Caco-2 (cell line): Measurements from ENCODE around the gene DYNC1LI1. TPM values are rescaled to one million over a fixed set of nuclear protein-coding genes. Genes with fewer than 3 reads are reported as not detected.
A peak's percentile ranks its signal among the peaks of the same experiment; 100 is the strongest.

ENCODE experiments used
- BruUV-seq: library from RNA; stranded (reverse); fragments of 400-500 nt; replicated peaks from 2 replicates; lab custom pipeline; 2021; lab: Mats Ljungman, UMichigan
- CTCF ChIA-PET: fragments of 300-600 bp; sonication (Branson Sonifier 250); formaldehyde crosslinking; loops from one replicate; lab custom pipeline; 2022; ENCODE audit warnings: antibody characterized with exemption; lab: Charles Lee
- POLR2A ChIA-PET: fragments of 300-600 bp; sonication (Branson Sonifier 250); formaldehyde crosslinking; loops from one replicate; lab custom pipeline; 2022; ENCODE audit warnings: antibody characterized with exemption; lab: Charles Lee
- DNase-seq, 2 experiments: peaks; one replicate each; pipeline versions ENCODE4 v3.0.0 to v3.0.0-alpha.2; 2020 to 2022
- H3K27me3 ChIP-seq: replicated peaks from 2 replicates; pipeline ENCODE4 v1.6.0; 2011; ENCODE audit warnings: low read length; ENCODE audit not compliant: control insufficient read depth, insufficient read depth
- H3K36me3 ChIP-seq: 2 replicates; pipeline ENCODE4 v1.5.1; 2011; ENCODE audit warnings: low read length; ENCODE audit not compliant: control insufficient read depth, insufficient read depth
- H3K4me1 ChIP-seq: fragments of 250-450 bp; sonication (Bioruptor Pico); 2 replicates; pipeline ENCODE4 v1.5.1; 2020; ENCODE audit warnings: mild to moderate bottlenecking
- H3K4me3 ChIP-seq: 2 replicates; pipeline ENCODE4 v1.5.1; 2011; ENCODE audit warnings: low read depth, mild to moderate bottlenecking, control low read depth, low read length
- H3K9me3 ChIP-seq: fragments of 250-450 bp; sonication (Bioruptor Pico); 2 replicates; pipeline ENCODE4 v1.5.1; 2020; ENCODE audit warnings: mild to moderate bottlenecking, moderate library complexity
- H3K27ac Mint-ChIP-seq: one replicate; pipeline ENCODE4 v1.8.0; 2022; ENCODE audit warnings: mixed read lengths; ENCODE audit not compliant: unreplicated experiment
- H3K27me3 Mint-ChIP-seq: one replicate; pipeline ENCODE4 v1.8.0; 2022; ENCODE audit warnings: mixed read lengths; ENCODE audit not compliant: insufficient read depth, unreplicated experiment
- H3K36me3 Mint-ChIP-seq: one replicate; pipeline ENCODE4 v1.8.0; 2022; ENCODE audit warnings: mild to moderate bottlenecking, mixed read lengths; ENCODE audit not compliant: insufficient read depth, unreplicated experiment
- H3K4me1 Mint-ChIP-seq: one replicate; pipeline ENCODE4 v1.8.0; 2022; ENCODE audit warnings: low read depth, mixed read lengths; ENCODE audit not compliant: unreplicated experiment
- H3K4me3 Mint-ChIP-seq: one replicate; pipeline ENCODE4 v1.8.0; 2022; ENCODE audit warnings: mild to moderate bottlenecking, moderate library complexity, mixed read lengths; ENCODE audit not compliant: unreplicated experiment
- H3K9me3 Mint-ChIP-seq: one replicate; pipeline ENCODE4 v1.8.0; 2022; ENCODE audit warnings: mixed read lengths; ENCODE audit not compliant: unreplicated experiment
- intact Hi-C: fragments of 100-400 bp; cut with micrococcal nuclease; formaldehyde crosslinking; loops from one replicate; pipeline ENCODE4 v1.10.0; 2022; ENCODE audit not compliant: unreplicated experiment
- total RNA-seq: library from RNA; stranded (reverse); gene quantifications from 2 replicates; pipeline ENCODE4 v1.2.3, GENCODE V29; 2022
- TF ChIP-seq, protein P1 (sequence below), 2 experiments: fragments of 200-600 bp in 1 of 2; IDR thresholded peaks; 1 replicate in 1 of 2; 2 replicates in 1 of 2; pipeline versions ENCODE4 v1.5.1 to v1.8.0; 2011 to 2022; ENCODE audit warnings: antibody characterized with exemption in 1 of 2, control low read depth in 1 of 2, inconsistent platforms in 1 of 2, low read depth in 1 of 2, low read length in 1 of 2, mild to moderate bottlenecking in 1 of 2, moderate library complexity in 1 of 2; ENCODE audit not compliant: insufficient read depth in 1 of 2, severe bottlenecking in 1 of 2, unreplicated experiment in 1 of 2

Gene DYNC1LI1
- total RNA-seq, 1 experiment from 2014 or later = 35.4 TPM

GRCh38 chr3:32511005-32511404, 59.7 kb downstream of the DYNC1LI1 start:
- CTCF ChIA-PET = no interaction called here
- H3K4me3 ChIP-seq = no peak overlapping the region
- no peaks in the 10 kb centered on the region for H3K4me1 Mint-ChIP-seq
- TF ChIP-seq, protein P1, sequence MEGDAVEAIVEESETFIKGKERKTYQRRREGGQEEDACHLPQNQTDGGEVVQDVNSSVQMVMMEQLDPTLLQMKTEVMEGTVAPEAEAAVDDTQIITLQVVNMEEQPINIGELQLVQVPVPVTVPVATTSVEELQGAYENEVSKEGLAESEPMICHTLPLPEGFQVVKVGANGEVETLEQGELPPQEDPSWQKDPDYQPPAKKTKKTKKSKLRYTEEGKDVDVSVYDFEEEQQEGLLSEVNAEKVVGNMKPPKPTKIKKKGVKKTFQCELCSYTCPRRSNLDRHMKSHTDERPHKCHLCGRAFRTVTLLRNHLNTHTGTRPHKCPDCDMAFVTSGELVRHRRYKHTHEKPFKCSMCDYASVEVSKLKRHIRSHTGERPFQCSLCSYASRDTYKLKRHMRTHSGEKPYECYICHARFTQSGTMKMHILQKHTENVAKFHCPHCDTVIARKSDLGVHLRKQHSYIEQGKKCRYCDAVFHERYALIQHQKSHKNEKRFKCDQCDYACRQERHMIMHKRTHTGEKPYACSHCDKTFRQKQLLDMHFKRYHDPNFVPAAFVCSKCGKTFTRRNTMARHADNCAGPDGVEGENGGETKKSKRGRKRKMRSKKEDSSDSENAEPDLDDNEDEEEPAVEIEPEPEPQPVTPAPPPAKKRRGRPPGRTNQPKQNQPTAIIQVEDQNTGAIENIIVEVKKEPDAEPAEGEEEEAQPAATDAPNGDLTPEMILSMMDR (IDR thresholded peaks at IDR 0.05; ENCODE audit: insufficient read depth in 1 of 2, low read depth in 1 of 2, low read length in 1 of 2, severe bottlenecking in 1 of 2, unreplicated experiment in 1 of 2) = no peak
- no peak overlapping the region for H3K27ac Mint-ChIP-seq
- intact Hi-C loops = loop anchor here (2.0 kb wide), 1 partner anchor 60 kb away; the partner anchor contains the start of gene DYNC1LI1
- H3K36me3 ChIP-seq = no peaks in the 10 kb centered on the region
- no peaks in the 10 kb centered on the region for H3K36me3 Mint-ChIP-seq
- no TSS peak for BruUV-seq
- no peaks in the 10 kb centered on the region for H3K4me1 ChIP-seq
- no peaks in the 10 kb centered on the region for H3K27me3 ChIP-seq
- no peak overlapping the region for H3K4me3 Mint-ChIP-seq
- no peaks in the 10 kb centered on the region for H3K9me3 ChIP-seq
- no peak for DNase-seq
- POLR2A ChIA-PET = no interaction called here
- no peaks in the 10 kb centered on the region for H3K9me3 Mint-ChIP-seq
- no peaks in the 10 kb centered on the region for H3K27me3 Mint-ChIP-seq

DNA sequence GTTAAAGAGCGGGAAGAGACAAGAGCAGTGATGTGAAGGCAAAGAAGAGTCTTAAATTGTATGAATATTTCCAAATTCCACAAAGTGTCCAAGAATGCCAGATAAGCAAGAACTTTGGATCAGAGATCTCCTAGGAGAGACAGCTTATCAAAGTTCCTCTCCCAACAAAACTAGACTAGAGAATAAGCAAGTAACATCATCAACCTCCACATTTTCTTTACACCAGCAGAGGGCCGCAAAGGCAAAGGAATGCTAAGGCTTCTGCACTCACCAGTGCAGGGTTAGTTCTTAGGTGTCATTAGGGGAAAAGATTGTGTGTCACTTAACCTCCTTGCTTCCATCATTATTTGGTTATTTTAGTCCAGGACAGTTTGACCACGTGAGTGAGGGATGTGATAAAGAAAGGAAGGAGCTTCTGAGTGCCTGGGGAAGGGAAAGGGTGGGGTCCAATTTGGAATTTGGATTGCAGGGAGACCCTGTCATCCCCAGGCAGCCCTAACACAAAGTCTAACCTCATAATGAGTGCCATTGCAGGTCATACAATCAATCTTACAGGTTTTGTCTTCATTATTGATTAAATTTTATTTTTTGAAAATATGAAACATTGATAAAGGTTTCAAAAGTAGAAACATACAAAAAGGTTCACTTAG, 60.5 kb downstream of the DYNC1LI1 start:
- intact Hi-C loops = loop anchor here (1.0 to 2.0 kb wide), 3 partner anchors 61 to 424 kb away; partner anchors contain the start of gene DYNC1LI1
- POLR2A ChIA-PET = no interaction called here
- H3K4me1 Mint-ChIP-seq = no peaks in the 10 kb centered on the region
- Histone ChIP-seq H3K27me3 (no peaks in the 10 kb centered on the region), H3K9me3 (no peaks in the 10 kb centered on the region), H3K36me3 (no peaks in the 10 kb centered on the region), H3K4me1 (no peaks in the 10 kb centered on the region), H3K4me3 (no peak overlapping the region)
- H3K27ac Mint-ChIP-seq = no peak overlapping the region
- TF ChIP-seq, protein P1 (IDR thresholded peaks at IDR 0.05; ENCODE audit: insufficient read depth in 1 of 2, low read depth in 1 of 2, low read length in 1 of 2, severe bottlenecking in 1 of 2, unreplicated experiment in 1 of 2) = peak; percentile 63 to 77
- H3K27me3 Mint-ChIP-seq = no peaks in the 10 kb centered on the region
- DNase-seq = peak; percentile 71 to 77
- BruUV-seq = no TSS peak
- H3K36me3 Mint-ChIP-seq = no peaks in the 10 kb centered on the region
- no peak overlapping the region for H3K4me3 Mint-ChIP-seq
- H3K9me3 Mint-ChIP-seq = no peaks in the 10 kb centered on the region
- CTCF ChIA-PET = interaction anchor here (0.5 to 1.3 kb wide), 6 partner anchors 12 to 271 kb away, joined by 3 to 6 read pairs (median 3); partner anchors contain the start of genes CNOT10 and DYNC1LI1

DNA sequence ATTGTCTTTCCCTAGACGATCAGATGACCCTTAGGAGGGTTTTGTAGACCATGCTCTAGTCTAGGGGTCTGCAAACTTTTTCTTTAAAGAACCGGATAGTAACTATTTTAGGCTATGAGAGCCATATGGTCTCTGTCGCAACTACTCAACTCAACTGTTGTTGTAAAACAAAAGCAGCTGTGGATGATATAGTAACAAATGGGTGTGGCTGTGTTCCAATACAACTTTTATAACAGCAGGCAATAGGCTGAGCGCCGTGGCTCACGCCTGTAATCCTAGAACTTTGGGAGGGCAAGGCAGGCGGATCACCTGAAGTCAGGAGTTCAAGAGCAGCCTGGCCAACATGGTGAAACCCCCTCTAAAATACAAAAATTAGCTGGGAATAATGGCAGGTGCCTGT, 61.9 kb downstream of the DYNC1LI1 start:
- no peak for DNase-seq
- H3K36me3 ChIP-seq = no peaks in the 10 kb centered on the region
- no peaks in the 10 kb centered on the region for H3K36me3 Mint-ChIP-seq
- no TSS peak for BruUV-seq
- H3K27ac Mint-ChIP-seq = no peak overlapping the region
- no peaks in the 10 kb centered on the region for H3K4me1 Mint-ChIP-seq
- H3K9me3 Mint-ChIP-seq = no peaks in the 10 kb centered on the region
- intact Hi-C loops = no loop called here
- TF ChIP-seq, protein P1 (IDR thresholded peaks at IDR 0.05; ENCODE audit: insufficient read depth in 1 of 2, low read depth in 1 of 2, low read length in 1 of 2, severe bottlenecking in 1 of 2, unreplicated experiment in 1 of 2) = no peak
- CTCF ChIA-PET = no interaction called here
- no peaks in the 10 kb centered on the region for H3K27me3 ChIP-seq
- no peak overlapping the region for H3K4me3 ChIP-seq
- POLR2A ChIA-PET = no interaction called here
- no peaks in the 10 kb centered on the region for H3K4me1 ChIP-seq
- no peaks in the 10 kb centered on the region for H3K9me3 ChIP-seq
- H3K27me3 Mint-ChIP-seq = no peaks in the 10 kb centered on the region
- no peak overlapping the region for H3K4me3 Mint-ChIP-seq
